Measurements from ENCODE around the gene ADGRG1. TPM values are rescaled to one million over a fixed set of nuclear protein-coding genes. Genes with fewer than 3 reads are reported as not detected.

Gene ADGRG1
- total RNA-seq, 1 donor from 2014 or later, result 19.6 TPM

DNA sequence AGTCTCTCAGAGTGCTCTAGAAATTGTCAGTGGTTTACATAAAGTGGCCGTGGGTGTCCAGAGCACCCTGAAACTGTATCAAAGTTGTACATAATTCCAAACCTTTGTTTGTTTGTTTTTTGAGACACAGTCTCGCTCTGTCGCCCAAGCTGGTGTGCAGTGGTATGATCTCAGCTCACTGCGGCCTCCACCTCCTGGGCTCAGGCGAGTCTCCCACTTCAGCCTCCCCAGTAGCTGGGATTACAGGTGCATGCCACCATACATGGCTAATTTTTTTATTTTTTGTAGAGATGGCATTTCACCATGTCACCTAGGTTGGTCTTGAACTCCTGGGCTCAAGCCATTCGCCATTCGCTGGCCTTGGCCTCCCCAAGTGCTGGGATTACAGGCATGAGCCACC is 24.3 kb upstream of the ADGRG1 start:
- FAIRE-seq, result no peak
- DNase-seq (ENCODE audit: low spot score in 2 of 2), result no peak

- DNase-seq (ENCODE audit: low spot score in 2 of 2) (no peak), FAIRE-seq (no peak)
Observed at GRCh38 chr16:57606147-57606846, 22.1 kb upstream of the ADGRG1 start.

GRCh38 chr16:57606847-57607501 is 21.5 kb upstream of the ADGRG1 start:
- no peak for FAIRE-seq
- no peak for DNase-seq (ENCODE audit: low spot score in 2 of 2)

DNA sequence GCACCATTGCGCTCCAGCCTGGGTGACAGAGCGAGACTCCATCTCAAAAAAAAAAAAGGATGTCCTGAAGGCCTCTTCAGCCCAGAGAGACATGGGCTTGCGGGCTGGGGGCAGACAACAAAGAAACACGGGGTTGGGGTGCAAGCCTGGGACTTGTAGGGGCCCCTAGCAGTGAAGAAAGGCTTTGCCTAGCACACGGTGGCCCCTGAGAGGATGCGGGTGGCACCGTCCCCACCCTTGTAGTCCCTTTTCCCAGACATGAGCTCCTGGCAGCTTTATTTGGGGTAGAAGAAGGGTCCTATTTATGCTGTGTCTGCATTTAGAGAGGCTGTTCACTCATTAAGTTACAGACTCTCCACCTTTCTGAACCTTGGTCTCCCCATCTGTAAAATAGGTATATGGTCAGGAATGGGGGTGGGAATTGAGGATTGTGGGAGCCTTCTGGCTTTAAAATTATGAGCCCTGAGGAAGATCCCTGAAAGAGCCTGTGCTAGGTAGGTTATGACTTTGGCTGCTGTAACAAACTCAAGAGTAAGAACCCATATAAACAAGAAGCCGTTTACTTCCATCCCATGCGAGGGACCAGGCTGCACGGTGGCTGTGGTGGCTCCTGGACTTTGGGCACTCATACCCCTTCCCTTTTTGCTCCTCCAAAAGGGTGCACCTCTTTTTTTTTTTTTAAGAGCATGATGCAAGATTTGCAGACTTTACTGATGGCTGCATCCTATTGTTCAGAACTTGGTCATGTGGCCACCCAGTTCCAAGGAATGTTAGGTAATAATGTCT is 20.6 kb upstream of the ADGRG1 start:
- DNase-seq (ENCODE audit: low spot score in 2 of 2) (no peak), FAIRE-seq (no peak)

DNA sequence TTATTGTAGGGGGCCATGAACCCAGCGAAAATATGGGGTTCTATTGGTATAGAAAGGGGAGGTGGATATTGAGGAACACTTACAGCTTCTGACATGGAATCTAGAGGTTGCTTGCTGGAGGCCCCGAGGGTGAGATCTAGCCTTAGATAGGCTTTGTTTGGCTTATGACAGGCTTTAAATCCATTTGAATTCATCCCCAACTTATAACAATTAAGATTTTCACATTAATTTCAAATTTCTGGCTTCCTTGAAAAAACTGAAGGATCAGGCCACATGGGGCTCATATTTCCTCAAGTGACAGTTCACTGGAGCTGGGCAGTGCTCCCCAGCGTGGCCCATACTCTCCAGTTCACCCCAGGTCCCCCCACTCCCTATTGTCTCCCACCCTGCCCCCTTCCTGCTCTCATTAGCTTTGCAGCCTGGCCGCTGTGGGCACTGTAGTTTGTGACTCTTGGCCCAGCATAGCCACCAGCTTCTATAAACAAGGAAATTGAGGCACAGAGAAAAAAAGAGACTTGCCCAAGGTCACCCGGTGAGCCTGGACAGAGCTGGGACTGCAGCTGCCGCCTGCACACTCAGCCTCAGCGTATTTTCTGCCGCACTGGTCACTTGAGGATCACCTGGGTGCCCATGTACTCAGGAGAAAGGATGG is 19.8 kb upstream of the ADGRG1 start:
- DNase-seq (ENCODE audit: low spot score in 2 of 2) (no peak), FAIRE-seq (no peak)

- no peak for FAIRE-seq
- no peak for DNase-seq (ENCODE audit: low spot score in 2 of 2)
Observed at GRCh38 chr16:57609541-57610401, 18.7 kb upstream of the ADGRG1 start.

DNA sequence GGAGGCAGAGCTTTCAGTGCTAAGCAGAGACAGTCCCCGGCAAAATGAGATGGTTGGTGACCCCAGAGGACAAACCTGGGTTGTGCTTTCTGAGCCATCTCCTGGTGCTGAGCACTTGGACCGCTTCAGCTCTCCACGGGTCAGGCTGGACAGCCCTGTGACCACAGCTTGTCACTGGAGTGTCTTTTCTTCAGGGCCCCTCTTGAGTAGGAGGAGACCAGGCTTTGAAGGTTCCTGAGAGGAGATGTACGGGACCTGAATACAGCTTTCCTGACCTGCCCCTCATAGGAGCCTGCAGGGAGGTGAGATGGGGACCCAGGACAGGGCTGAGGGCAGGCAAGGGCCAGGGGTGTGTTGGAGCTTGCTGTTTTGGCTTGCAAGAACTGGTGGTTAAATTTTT is 17.8 kb upstream of the ADGRG1 start:
- no peak for DNase-seq (ENCODE audit: low spot score in 2 of 2)
- no peak for FAIRE-seq

DNA sequence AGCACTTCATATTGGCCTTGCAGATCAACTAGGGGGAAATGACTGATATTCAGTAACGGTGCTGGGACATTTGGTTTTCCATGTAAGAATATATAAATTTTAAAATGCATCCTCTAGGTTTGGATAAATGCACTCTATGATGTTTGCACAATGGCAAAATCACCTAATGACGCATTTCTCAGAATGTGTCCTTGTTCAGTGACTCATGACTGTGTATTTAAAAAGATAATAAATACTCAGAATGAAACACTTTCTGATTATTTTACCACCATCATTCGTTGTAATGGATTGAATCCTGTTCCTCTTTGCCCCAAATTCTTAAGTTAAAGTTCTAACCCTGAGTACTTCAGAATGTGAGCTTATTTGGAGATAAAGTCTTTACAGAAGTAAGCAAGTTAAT is 17.2 kb upstream of the ADGRG1 start:
- FAIRE-seq (no peak), DNase-seq (ENCODE audit: low spot score in 2 of 2) (no peak)

DNA sequence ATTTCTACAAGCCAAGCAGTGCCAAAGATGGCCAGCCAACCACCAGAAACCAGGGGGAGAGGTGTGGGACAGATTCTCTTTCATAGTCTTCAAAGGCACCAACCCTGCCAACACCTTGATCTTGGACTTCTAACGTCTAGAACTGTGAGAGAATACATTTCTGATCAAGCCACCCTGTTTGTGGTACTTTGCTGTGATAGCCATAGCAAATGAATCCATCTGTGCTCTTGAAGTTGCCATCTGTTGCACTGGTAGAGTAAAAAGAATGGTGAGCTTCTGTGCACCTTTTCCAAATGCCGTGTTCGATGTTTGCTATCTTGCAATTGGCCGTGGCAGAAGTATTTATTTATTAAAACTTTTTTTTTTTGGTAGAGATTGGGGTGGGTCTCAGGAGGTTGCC is 16.7 kb upstream of the ADGRG1 start:
- DNase-seq (ENCODE audit: low spot score in 2 of 2) (no peak), FAIRE-seq (no peak)

- FAIRE-seq, result no peak
- no peak for DNase-seq (ENCODE audit: low spot score in 2 of 2)
Observed at GRCh38 chr16:57612494-57612893, 15.9 kb upstream of the ADGRG1 start.

DNA sequence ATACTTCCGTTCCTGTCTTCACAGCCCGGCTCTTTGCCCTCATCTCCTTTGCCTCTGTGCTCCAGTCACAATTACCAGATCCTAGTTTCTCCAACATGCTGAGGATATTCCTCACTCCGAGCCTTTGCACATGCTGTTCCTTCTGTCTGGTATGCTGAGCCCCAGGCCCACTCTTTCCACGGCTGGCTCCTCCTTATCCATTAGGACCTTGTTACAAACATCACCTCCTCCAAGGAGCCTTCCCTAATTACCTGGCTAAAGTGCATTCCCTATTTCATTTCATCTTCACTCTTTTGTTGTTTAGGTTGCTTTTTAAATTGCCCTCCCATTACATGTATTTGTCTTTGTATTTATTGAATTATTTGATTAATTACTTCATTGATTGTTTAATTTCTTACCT is 14.9 kb upstream of the ADGRG1 start:
- DNase-seq (ENCODE audit: low spot score in 2 of 2), result no peak
- FAIRE-seq, result no peak

DNA sequence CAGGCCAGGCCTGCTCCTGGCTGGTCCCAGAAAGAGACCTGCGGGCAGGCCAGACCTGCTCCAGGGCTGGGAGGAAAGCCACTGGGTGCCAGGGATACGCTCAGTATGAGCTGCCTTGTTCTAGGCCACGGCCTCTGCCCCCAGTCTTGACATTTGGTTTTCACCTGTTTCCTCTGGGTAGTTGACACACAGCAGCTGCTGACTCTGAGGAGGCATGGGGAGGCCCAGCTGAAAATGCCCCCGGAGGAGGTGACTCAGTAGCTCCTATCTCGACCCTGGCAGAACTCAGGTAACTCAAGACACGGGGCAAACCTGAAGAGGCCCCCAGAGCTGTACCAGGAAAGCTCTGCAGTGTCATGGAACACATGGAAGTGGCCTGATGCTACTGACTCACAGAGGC is 13.9 kb upstream of the ADGRG1 start:
- FAIRE-seq, result no peak
- DNase-seq (ENCODE audit: low spot score in 2 of 2), result no peak

DNA sequence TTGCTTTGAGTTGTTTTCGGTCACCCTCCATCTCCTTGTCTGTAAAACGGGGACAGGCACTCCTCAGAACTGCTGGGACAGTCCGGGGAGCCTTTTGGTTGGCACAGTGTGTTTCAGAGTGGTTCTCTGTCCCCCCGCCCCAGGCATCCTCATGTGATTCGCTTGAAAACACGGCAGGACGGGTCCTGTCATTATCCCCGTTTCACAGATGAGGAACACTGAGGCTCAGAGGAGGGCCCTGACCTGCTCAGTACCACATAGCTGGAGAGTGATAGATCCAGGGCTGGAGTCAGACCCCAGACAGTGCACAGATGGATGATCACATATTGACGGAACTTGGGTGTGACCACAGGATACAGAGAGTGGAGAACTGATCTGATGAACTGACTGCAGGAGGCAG is 13.5 kb upstream of the ADGRG1 start:
- FAIRE-seq, result no peak

GRCh38 chr16:57615813-57616212 is 12.6 kb upstream of the ADGRG1 start:
- FAIRE-seq (no peak), DNase-seq (ENCODE audit: low spot score in 2 of 2) (no peak)

More for the DNA sequence above, 13.5 kb upstream of the ADGRG1 start:
- DNase-seq (ENCODE audit: low spot score in 2 of 2), result no peak

GRCh38 chr16:57616241-57616640 is 12.2 kb upstream of the ADGRG1 start:
- FAIRE-seq (no peak), DNase-seq (ENCODE audit: low spot score in 2 of 2) (no peak)

DNA sequence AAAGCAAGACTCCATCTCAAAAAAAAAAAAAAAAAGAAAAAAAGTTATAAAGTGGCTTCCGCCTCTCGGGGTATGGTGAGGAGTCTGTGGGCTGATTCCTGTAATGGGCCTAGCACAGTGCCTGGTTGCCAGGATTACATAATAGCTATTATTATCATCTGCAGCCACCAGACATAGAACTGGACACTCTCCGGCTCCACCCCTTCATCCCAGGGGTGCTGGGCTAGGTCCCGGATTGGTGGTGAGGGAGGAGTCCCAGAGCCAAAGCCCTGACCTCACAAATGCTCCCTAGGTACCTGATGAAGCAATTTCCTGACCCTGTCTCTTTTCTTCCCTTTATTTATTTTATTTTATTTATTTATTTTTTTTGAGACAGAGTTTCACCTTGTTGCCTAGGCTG is 11.6 kb upstream of the ADGRG1 start:
- no peak for FAIRE-seq

DNA sequence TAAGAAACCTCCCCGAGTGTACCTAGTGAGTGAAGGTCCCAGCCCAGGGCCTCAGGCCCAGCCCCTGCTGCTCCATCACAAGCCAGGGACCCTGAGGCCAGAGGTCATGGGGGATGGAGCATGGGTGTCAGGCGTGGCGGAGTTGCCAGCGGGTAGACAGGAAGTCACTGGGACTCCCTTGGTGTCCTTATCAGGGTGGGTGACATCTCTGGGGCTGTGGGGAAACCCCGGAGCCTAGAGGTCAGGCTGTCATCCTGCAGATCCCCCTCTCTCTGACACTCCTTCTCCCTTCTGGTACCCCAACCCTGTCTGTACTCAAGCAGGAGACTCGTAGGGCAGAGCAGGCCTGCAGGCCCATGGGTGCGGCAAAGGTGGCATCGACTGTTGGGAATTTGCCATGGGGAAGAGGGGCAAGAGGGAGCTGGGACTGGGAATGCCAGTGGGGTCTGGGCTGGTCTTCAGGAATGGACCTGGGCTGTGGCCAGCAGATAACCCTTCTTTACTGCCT is 10.8 kb upstream of the ADGRG1 start:
- DNase-seq (ENCODE audit: low spot score in 2 of 2) (no peak), FAIRE-seq (no peak)

More for the DNA sequence above, 11.6 kb upstream of the ADGRG1 start:
- no peak for DNase-seq (ENCODE audit: low spot score in 2 of 2)

DNA sequence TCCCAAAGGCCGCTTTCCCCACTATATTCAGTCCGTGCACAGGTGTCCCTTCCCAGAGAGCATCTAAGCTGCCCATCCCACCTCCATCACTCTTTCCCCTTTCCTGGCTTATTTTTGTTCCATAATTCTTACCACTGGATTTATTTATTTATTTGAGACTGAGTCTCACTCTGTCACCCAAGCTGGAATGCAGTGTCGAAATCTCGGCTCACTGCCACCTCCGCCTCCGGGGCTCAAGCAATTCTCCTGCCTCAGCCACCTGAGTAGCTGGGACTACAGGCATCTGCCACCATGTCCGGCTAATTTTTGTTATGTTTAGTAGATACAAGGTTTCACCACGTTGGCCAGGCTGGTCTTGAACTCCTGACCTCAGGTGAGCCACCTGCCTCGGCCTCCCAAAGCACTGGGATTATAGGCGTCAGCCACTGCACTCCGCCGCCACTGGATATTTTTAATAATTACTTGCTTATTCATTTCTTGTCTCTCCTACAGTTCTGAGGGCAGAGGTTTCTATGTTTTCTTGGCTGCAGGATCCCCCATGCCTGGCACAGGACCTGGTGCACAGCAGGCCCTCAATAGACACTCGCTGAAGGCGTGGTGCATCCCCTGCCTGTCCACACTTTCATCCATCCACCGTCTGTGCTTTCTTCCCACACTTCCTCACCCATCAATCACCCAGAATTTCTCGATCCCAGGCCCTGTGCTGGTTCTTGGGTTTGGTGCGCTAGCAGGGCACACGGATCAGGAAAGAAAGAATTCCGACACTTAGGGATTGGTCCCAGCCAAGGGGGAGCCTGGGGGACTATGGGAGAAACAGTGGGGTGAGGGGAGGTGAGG is 9.9 kb upstream of the ADGRG1 start:
- DNase-seq (ENCODE audit: low spot score in 2 of 2), result no peak

GRCh38 chr16:57619133-57619605 is 9.3 kb upstream of the ADGRG1 start:
- DNase-seq (ENCODE audit: low spot score in 2 of 2) (no peak), FAIRE-seq (no peak)

More for the DNA sequence above, 9.9 kb upstream of the ADGRG1 start:
- no peak for FAIRE-seq

Data from frontal cortex (tissue), 4 donors.